Hematopoietic multipotent progenitor cell treated with erythropoietin and hydrocortisone succinate and interleukin-3 and kit ligand, for 17 days (in vitro differentiated cells): ENCODE data around the gene NAA40.

Source experiments
- DNase-seq: peaks from one replicate; pipeline ENCODE4 v3.0.0-alpha.2; 2015; ENCODE audit warnings: low spot score

The NAA40 gene

GRCh38 chr11:63986932-63987513 is 48.2 kb downstream of the NAA40 start:
- no peak for DNase-seq

GRCh38 chr11:63991558-63991957 is 52.8 kb downstream of the NAA40 start:
- no peak for DNase-seq

GRCh38 chr11:63993100-63993499 is 54.3 kb downstream of the NAA40 start:
- no peak for DNase-seq

- DNase-seq: no peak
These were observed 55.2 kb downstream of the NAA40 start for GRCh38 chr11:63993993-63994392.

- DNase-seq: no peak
These were observed 57.7 kb downstream of the NAA40 start for GRCh38 chr11:63996512-63996911.

GRCh38 chr11:63997104-63997700 is 58.4 kb downstream of the NAA40 start:
- no peak for DNase-seq

- DNase-seq: no peak
These were observed 59.1 kb downstream of the NAA40 start for GRCh38 chr11:63997801-63998337.

- DNase-seq: no peak
These were observed 60.0 kb downstream of the NAA40 start for GRCh38 chr11:63998558-63999348.

GRCh38 chr11:63999349-64000025 is 60.7 kb downstream of the NAA40 start:
- DNase-seq: no peak

- peak; percentile 62 for DNase-seq
These were observed 61.4 kb downstream of the NAA40 start for GRCh38 chr11:64000026-64000739.

- no peak for DNase-seq
These were observed 62.1 kb downstream of the NAA40 start for GRCh38 chr11:64000740-64001483.

- DNase-seq: no peak
These were observed 63.0 kb downstream of the NAA40 start for GRCh38 chr11:64001484-64002420.

GRCh38 chr11:64003807-64004589 is 65.2 kb downstream of the NAA40 start:
- no peak for DNase-seq

- DNase-seq: no peak
These were observed 65.8 kb downstream of the NAA40 start for GRCh38 chr11:64004590-64004984.

GRCh38 chr11:64005691-64006090 is 66.9 kb downstream of the NAA40 start:
- no peak for DNase-seq

- DNase-seq: no peak
These were observed 67.6 kb downstream of the NAA40 start for GRCh38 chr11:64006398-64006797.
